Cerebellar cortex (tissue), 1 donor: ENCODE results near the gene DNAJC27.

Experiments
- DNase-seq: peaks from one replicate; pipeline ENCODE4 v3.0.0-alpha.2; 2015; ENCODE audit warnings: low spot score

DNAJC27 gene

GRCh38 chr2:24926220-24926601 lies 45.5 kb downstream of the DNAJC27 start:
- no peak for DNase-seq

GRCh38 chr2:24925815-24926214 lies 45.9 kb downstream of the DNAJC27 start:
- DNase-seq: no peak

GRCh38 chr2:24924732-24925131 lies 47.0 kb downstream of the DNAJC27 start:
- DNase-seq: no peak

- no peak for DNase-seq
These were observed 47.5 kb downstream of the DNAJC27 start for GRCh38 chr2:24924266-24924665.

GRCh38 chr2:24923106-24923505 lies 48.6 kb downstream of the DNAJC27 start:
- DNase-seq: no peak

- DNase-seq: no peak
These were observed 49.2 kb downstream of the DNAJC27 start for GRCh38 chr2:24922556-24922955.

GRCh38 chr2:24920809-24921441 lies 50.8 kb downstream of the DNAJC27 start:
- peak; percentile 29 for DNase-seq

GRCh38 chr2:24920098-24920808 lies 51.5 kb downstream of the DNAJC27 start, which contains the start of gene ADCY3:
ADCY3 (minus strand) TSS chr2:24920237; CDS start chr2:24918987, 1,250 bp downstream.
- DNase-seq: peak; percentile 44

- DNase-seq: no peak
These were observed 52.2 kb downstream of the DNAJC27 start for GRCh38 chr2:24919506-24920097.

GRCh38 chr2:24919037-24919505 lies 52.7 kb downstream of the DNAJC27 start:
- peak; percentile 42 for DNase-seq

- no peak for DNase-seq
These were observed 53.3 kb downstream of the DNAJC27 start for GRCh38 chr2:24918326-24919036.

- no peak for DNase-seq
These were observed 53.9 kb downstream of the DNAJC27 start for GRCh38 chr2:24917731-24918325.

GRCh38 chr2:24917086-24917485 lies 54.7 kb downstream of the DNAJC27 start:
- DNase-seq: no peak

GRCh38 chr2:24915796-24916195 lies 56.0 kb downstream of the DNAJC27 start:
- DNase-seq: no peak

GRCh38 chr2:24915175-24915574 lies 56.6 kb downstream of the DNAJC27 start:
- DNase-seq: no peak

- DNase-seq: no peak
These were observed 57.0 kb downstream of the DNAJC27 start for GRCh38 chr2:24914713-24915112.

GRCh38 chr2:24913911-24914310 lies 57.8 kb downstream of the DNAJC27 start:
- DNase-seq: no peak

GRCh38 chr2:24912986-24913385 lies 58.8 kb downstream of the DNAJC27 start:
- no peak for DNase-seq

GRCh38 chr2:24912523-24912922 lies 59.2 kb downstream of the DNAJC27 start:
- no peak for DNase-seq

GRCh38 chr2:24910245-24910644 lies 61.5 kb downstream of the DNAJC27 start:
- DNase-seq: no peak

GRCh38 chr2:24909555-24910177 lies 62.1 kb downstream of the DNAJC27 start:
- no peak for DNase-seq

- DNase-seq: no peak
These were observed 63.3 kb downstream of the DNAJC27 start for GRCh38 chr2:24908461-24908901.
